Activated CD4-positive, alpha-beta T cell treated with anti-CD3 and anti-CD28 coated beads, Interleukin-10, Interleukin-2, amounts not matched to agents 100 ng/mL and 50 ng/mL, durations not matched to agents 16 hours and 8 hours (primary cell): ENCODE results near the gene LHFPL3.
"Not testable (repeated sequence)": the region's sequence is repeated elsewhere in the genome, so short reads cannot be mapped to it uniquely, and the experiment has no call there.

Source experiments
- DNase-seq: peaks from one replicate; pipeline ENCODE4 v3.0.0-alpha.2; 2020

LHFPL3 gene

DNA sequence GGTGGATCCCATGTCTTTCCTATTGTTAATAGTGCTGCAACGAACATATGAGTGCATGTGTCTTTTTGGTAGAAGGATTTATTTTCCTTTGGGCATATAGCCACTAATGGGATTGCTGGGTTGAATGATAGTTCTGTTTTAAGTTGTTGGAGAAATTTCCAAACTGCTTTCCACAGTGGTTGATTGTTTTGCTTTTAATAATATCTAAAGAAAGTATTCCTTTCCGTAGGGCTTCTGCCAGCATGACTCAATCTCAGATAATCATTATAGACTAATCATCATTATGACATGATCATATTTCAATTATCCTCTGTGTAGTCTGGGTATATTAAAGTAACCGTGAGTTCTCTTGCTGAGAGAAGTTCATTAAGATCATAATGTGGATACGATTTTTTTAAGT is 575.4 kb downstream of the LHFPL3 start:
- no peak for DNase-seq

DNA sequence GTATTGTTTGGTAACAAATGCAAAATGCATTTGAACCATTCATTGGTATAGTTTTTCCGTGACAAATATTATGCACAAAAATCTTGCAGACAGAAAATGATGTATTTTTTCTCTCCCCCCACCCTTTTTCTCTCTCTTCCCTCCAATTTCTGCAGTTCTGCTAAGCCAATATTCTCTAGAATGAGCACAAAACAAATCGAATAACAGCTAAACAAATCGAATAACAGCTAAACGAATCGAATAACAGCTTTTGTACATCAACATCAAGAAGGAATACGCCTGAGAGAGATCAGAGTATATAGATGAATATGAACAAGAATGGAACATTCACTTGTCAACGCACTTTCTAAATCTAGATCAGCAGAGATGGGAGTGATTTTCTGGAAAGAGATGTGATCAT is 577.6 kb downstream of the LHFPL3 start:
- no peak for DNase-seq

- no peak for DNase-seq
Measured at GRCh38 chr7:104906556-104906955, 578.2 kb downstream of the LHFPL3 start.

GRCh38 chr7:104908636-104909035 is 580.2 kb downstream of the LHFPL3 start:
- no peak for DNase-seq

DNA sequence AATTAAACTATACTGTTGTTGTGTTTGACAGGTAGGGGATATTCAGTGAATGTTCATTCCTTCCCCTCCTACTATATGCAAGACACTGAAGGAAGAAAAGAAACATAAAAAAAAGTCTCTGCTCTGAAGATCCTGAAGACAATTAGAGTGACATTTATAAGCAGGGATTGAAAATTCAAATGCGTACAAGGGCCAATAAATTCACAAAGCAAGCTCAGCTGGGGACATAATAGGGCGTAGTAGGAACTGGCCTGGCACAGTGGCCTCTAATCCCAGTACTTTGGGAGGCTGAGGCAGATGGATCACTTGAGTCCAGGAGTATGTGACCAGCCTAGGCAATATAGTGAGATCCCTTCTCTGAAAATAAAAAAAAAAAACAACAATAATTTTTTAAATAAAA is 580.7 kb downstream of the LHFPL3 start:
- no peak for DNase-seq

DNA sequence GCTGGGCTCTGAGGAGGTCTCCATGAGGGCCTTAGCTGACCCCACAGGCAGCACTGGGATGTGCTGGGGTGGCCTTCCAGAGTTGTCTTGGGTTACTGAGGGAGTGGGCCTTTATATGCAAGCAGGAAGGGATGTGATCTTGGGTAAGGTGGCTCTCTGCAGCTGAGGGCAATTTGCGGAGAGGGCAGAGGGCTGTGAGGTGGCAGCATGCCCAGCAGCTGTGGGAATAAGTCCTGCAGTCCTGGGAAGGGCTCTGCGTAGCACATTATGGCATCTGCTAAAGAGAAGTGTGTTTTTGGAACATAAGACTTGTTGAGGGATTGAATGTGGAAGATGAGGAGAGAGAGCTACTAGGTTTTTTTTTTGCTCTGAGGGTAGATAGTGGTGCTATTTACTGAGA is 586.0 kb downstream of the LHFPL3 start:
- DNase-seq: no peak

DNA sequence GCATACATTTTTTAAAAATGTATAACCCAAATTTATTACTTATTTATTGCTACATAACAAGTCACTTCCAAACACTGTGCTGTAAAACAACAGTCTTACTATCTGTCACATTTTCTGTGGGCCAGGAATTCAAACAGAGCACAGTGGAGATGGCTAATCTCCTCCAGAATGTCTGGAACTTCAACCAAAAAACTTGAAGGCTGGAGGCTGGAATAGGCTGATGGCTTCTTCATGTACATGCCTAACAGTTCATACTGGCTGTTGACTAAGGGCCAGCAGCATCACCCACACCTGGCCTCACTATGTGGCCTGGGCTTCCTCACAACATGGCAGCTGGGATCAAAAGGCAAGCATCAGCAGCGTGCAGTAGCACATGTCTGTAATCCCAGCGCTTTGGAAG is 593.2 kb downstream of the LHFPL3 start:
- no peak for DNase-seq

DNA sequence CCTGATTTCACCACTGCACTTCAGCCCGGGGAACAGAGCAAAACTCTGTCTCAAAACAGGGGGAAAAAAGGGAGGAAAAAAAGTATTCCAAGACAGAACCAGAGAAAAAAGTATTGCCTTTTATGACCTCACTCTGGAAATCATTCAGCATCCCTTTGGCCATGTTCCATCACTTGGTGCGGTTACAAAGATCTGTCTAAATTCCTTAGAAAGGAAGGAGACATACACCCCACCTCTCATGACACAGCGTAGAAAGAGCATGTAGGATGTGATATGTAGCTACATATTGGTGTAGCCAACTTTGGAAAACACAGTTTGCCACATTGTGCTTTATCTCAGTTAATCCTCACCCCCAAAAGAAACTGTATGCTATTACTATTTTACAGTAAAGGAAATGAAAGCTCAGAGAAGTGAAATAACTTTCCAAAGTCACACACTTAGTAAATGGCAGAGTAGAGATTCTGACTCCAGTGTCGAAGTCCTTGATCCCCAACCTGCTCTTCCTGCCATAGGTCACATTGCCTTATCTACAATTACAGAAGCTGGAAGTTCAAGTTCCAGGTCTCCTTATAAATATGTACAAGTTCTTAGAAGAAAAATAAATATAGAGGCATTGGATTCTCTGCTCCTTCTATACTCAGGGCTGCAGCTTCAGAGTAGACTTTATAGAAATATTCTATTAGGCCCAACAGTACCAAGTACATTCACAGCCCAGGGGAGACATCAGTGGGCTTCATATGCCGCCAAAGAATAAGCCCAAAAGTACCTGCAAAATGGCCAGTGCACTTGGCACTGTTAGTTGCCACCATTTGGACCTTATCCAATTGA is 594.0 kb downstream of the LHFPL3 start:
- DNase-seq: no peak

GRCh38 chr7:104923010-104923421 is 594.6 kb downstream of the LHFPL3 start:
- DNase-seq: peak; percentile 88

- DNase-seq: not testable (repeated sequence)
Measured at GRCh38 chr7:104926189-104926588, 597.8 kb downstream of the LHFPL3 start.

- no peak for DNase-seq
Measured at GRCh38 chr7:104926601-104927041, 598.2 kb downstream of the LHFPL3 start.

DNA sequence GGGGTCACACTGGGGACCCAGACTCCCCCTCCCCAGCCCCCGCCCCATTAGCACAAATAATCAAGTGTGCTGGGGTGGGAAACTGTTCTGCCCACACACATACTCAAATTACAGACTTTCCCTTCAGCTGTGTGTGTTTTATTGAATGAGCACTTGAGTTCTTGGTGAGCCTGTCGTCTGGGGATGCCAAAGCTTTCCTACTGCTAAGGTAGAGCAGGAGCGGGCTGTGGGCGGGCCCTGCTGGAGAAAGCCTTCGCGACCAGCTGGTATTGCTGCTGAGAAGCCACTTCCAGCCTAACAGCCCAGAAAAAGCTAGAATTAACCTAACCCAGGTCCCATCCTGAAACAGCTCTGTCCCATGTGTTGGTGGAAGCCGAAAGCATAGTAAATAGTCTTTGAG is 598.7 kb downstream of the LHFPL3 start:
- no peak for DNase-seq

DNA sequence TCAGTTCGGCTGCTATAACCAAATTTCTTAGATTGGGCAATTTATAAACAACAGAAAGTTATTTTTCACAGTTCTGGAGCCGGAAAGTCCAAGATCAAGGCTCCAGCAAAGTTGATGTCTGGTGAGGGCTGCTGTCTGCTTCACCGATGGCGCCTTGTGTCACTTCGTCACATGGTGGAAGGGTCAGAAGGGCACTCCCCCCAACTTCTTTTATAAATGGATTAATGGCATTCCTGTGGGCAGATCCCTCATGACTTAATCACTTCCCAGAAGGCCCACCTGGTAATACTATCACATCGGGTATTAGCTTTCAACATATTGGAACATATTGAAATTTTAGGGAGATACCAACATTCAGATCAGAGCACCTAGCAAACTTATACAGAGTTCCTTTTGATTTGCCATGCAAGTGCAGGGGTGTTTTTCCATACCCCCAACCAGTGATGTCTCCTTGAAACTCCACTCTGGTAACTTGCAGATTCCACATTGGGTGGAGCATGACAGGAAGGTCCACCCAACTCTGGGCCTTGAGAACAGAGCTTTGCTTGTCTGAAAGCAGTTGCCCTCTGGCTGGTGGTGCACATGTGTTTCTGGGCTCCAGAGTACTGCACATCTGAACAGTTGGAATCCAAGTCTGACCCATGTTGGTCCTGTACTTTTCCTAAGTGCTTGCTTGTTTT is 600.5 kb downstream of the LHFPL3 start:
- no peak for DNase-seq

DNA sequence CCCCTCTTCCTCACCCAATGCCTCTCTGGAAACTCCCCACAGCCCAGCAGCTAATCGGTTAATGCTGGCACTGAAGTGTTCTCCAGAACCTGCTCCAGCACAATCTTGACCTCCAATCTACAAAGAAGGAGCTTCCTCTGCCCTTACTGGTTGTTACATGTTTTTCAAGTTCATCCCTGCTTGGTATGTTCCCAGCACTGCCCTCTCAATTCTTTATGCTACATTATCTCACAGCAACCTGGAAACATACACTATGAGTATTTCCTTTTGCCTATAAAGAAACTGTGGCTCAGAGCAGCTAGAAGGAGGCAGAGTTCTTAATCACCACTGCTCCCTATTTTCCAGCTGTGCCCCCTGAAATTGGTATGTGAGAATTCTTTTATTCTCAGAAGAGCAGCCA is 601.5 kb downstream of the LHFPL3 start:
- no peak for DNase-seq

- no peak for DNase-seq
Measured at GRCh38 chr7:104931181-104931781, 602.9 kb downstream of the LHFPL3 start.

GRCh38 chr7:104933022-104933421 is 604.6 kb downstream of the LHFPL3 start:
- no peak for DNase-seq

DNA sequence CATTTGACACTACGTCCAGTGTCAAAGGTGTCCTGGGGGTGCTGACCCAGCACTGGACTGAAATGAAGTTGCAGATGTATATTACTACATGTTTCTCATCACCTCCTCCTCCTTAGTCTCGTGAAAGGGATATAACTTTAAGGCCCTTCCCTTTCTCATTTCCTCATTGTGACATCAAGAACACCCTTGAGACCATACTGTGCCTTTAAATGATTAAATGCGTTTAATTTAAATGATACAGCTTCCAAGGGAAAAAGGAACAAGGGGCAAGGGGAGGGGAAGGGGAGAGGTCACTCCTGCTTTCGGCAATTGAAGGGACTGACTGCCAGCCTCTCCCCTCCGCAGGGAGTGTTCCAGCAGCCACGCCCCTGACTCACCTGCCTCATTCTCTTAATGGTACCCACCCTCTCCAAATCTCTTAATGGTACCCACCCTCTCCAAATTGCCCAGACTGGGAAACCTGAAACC is 605.2 kb downstream of the LHFPL3 start:
- DNase-seq: no peak

DNA sequence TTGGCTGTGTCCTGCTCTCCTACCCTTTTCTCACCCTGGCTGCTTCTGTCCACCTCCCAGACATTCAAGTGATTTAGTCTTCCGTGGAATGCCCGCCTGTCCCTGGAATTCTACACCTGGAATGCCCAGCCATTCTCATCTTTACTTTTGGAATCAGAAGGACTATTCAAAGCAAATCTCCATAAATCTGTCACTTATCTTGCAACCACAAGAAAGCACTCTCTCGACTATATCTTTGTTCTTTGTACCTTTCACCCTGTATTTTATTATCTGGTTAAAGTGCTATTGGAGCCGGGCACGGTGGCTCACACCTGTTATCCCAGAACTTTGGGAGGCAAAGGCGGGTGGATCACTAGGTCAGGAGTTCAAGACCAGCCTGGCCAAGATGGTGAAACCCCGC is 606.3 kb downstream of the LHFPL3 start:
- DNase-seq: no peak

- DNase-seq: no peak
Measured at GRCh38 chr7:104935276-104935675, 606.9 kb downstream of the LHFPL3 start.

- no peak for DNase-seq
Measured at GRCh38 chr7:104936546-104936945, 608.1 kb downstream of the LHFPL3 start.

GRCh38 chr7:104937489-104937888 is 609.1 kb downstream of the LHFPL3 start:
- not testable (repeated sequence) for DNase-seq

GRCh38 chr7:104938741-104939390 is 610.5 kb downstream of the LHFPL3 start:
- no peak for DNase-seq

- no peak for DNase-seq
Measured at GRCh38 chr7:104940023-104940710, 611.8 kb downstream of the LHFPL3 start.
